Measurements from ENCODE around the gene LPCAT1.

The LPCAT1 gene

DNA sequence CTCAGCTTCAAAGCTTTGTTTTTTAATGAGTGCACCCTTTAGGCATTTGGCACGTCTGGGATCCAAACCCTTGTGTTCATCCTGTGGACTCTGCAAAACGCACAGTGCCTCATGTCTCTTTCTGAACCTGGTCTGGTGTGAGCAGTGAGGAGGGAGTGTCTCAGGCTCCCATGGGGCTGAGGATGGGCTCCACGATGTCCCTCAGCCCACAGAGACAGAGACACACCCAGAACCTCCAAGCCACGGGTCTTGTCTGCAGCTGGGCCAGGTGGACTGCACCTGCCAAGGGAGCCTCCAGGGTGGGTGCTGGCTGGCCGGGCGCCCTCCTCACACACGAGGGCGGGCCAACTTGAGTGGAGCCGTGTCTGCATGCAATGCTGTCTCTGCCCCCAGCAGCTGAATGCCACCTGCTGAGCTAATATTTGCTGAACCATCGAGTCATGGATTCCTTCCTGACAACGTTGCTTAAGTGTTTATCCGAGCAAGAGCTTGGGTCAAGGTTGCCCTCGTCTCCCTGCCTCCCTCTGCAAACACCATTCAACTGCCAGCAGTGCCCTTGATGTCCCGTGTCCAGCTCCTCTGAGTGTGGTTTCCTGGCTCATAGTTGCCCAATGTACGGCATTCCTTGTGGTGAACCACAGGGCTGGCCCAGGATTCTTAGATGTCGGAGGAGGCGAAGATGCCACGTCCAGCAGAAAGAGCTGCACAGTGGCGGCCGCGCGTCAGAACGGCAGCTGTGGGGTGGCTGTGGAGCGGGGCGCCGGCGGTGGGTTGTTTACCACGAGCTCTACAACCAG, 31.4 kb upstream of the LPCAT1 start:
- DNase-seq: peak; percentile 30

DNA sequence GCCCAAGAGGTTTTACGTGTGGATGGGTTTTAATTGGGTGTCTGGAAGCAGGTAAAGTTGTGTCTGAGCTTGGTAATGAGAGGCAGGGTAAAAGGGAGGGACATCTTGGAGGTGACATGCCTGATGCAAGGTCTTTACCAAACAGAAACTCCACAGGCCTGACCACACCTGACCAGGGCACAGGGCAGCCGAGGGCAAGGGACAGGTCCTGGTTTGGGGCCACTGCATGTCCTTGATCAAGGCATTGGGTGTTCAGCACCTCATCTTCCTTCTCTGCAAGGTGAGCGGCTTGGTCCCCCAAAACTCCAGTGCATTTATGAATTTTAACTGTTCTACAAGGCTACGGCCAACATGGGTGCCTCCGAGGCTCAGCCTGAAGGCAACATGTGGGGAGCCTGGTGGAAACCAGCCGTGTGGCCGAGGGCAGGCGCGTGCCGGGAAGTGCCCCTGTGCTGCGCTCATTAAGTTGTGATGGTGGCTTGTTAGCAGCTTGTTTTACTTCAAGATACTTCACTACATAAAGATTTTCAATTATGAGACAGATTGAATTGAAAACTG, 30.7 kb upstream of the LPCAT1 start:
- DNase-seq: no peak

DNA sequence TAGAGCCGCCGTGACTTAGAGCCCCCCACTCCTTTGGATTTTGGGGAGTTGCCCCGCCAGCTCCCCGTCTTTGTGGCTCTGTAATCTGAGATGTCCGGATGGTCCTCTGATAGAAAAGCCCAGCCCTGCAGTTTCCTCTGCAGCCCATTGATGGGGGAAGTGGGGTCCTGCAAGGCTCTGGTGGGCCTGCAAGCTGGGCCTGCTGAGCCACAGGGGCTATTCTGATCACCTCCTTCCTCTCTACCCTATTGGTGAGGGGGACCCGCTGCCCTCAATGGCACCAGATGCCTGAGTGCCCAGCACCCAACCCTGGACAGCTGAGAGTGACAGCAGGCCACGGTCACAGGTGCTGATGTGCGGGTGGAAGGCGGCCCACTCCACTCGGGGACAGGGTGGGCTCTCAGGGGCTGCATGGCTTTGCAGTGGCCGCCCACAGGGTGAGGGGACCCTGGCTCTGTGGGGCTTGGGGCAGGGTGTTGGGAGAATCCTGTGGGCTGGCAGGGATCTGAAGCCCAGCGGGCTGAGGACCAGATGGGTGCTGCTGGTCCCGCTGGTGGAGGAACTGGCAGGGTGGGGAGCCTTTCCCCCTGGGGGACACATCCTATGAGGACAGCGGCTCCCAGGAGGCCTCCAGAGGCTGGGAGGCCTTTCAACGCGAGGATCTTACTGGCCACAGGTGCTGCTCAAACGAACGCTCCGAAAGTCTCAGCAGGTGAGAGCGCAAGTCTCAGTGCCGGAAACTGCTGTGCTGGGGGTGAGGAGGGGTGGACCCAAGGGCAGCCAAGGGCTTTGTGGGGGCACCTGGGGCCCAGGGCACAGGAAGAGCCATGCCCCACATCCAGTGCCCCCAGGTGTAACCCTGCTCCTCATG, 30.0 kb upstream of the LPCAT1 start:
- no peak for DNase-seq

DNA sequence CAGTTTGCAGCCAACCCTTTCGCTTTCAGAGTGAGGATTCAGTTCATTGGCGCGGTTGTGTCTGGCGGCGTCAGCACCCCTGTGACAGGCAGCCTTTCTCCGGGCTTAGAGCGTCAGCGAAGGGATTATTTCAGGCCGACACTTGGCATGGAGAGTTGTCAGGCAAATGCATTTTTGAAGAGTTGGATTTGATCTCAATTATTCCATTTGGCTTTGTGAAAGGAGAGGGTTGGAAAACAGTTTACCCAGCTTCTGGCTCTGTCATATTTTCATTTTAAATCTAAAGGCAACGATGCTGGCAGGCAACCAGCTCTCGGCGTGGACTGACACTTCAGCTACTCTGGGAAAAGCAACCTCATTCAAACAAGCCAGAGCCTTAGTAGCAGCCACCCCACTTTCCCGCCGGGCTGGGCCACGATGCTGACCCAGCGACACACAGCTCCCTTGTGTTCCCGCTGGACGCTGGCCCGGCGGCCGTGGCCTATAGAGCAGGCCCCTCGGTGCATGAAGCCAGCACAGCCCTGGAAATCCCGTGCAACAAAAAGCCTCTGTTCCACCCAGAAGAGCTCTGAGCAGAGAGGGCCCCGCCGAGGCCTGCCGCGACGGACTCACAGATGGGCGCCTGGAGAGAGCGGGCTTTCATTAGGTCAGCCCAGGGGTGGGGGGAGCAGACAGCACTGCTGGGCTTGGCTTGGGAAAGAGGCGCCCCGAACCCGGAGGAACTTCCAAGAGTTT, 28.9 kb upstream of the LPCAT1 start:
- no peak for DNase-seq

DNA sequence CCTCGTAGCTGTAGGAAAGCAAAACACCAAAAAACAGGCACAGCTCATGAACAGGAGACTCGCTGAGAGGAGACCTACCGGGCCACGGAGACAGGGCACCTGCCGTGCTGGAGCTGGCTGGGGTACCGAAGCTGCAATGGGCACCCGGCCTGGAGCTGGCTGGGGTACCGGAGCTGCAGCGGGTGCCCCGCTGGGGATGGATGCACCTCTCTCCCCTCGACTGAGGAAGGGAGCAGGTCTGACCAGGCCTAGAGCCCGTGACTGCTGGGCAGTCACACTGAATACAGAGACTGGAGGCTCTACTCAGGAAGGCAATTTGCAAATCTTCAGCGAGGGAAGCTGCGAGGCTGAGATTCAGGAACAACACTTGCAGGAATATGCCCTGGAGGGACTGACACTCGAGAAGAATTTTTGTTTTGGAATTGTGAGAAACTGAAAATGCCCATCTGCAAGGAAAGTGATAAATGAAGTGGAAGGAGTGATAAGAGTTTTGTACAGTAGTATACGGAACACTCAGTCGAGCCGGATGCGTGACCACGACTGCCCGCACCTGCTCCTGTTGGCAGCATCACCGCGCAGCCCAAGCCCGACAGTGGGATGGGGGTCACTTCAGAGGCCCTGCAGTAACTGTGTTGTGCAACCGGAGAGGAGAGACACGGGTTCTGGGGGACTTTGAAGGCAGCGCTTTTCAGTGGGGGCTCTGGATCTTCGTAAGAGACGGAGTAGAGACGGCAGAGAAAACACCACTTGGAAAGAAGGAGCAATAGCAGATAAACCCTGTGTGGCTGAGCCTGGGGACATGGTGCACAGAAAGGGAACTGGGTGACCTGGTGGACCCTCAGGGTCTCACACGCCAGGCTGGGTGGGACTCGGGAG, 27.9 kb upstream of the LPCAT1 start:
- no peak for DNase-seq

DNA sequence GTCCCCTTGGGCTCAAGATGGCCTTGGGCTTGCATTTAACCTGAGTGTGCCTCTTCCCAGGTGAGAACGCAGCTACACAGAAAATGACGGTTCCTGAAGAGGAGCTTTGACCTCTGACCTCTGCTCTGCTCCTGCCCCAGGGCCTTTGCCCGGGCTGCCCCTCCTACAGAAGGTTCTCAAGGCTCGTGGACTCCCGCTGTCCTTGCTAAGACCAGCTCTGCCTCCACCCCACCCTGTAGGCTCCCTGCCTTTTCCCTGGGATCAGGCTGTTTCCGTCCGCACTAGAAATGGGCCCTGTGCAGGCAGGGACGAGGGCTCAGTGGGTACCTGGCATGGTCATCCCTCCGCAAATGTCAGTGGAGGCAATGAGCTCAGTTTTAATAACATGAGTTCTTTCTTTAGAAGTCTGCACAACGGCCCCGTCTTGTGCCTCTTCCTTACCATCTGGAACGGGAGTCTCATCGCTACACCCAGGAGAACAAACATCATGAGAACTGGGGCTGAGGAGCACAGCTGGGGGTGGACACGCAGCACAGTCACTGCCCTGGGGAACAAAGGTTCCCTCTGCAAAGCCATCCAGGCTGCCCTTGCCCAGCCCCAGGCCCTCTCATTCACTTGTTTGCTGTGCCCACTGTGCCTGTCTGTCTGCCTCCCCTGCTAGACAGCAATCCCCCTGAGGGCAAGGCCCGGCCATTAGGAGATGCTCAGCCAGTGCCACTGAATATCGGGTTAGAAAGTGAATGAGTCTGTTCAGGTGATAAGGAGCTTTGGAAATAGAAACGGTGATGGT, 26.7 kb upstream of the LPCAT1 start:
- DNase-seq: no peak

DNA sequence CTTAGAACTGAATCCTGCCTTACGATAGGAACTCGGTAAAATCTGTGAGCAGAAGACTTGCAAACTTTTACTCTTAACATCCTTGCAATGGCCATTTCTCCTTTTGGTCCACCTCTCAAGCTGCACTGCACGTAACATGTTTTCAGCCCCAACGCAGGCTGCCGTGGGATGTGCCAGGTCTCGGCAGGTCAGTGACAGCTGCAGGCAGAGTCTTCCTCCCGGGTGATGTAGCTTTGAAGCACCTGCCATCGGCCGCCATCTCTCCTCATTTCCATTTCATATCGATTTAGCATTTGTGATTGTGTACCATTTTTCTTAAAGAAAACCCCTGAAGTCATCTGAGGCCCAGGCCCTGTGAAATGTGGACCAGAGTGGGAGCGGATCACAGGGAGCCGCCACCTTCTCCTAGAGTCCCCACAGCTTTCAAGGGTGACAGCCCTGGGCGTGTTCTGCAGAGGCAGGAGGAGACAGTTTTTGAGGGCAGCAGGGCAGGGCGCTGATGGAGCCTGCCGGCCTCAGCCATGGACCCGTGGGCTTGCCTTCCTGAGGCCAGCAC, 25.8 kb upstream of the LPCAT1 start:
- no peak for DNase-seq

DNA sequence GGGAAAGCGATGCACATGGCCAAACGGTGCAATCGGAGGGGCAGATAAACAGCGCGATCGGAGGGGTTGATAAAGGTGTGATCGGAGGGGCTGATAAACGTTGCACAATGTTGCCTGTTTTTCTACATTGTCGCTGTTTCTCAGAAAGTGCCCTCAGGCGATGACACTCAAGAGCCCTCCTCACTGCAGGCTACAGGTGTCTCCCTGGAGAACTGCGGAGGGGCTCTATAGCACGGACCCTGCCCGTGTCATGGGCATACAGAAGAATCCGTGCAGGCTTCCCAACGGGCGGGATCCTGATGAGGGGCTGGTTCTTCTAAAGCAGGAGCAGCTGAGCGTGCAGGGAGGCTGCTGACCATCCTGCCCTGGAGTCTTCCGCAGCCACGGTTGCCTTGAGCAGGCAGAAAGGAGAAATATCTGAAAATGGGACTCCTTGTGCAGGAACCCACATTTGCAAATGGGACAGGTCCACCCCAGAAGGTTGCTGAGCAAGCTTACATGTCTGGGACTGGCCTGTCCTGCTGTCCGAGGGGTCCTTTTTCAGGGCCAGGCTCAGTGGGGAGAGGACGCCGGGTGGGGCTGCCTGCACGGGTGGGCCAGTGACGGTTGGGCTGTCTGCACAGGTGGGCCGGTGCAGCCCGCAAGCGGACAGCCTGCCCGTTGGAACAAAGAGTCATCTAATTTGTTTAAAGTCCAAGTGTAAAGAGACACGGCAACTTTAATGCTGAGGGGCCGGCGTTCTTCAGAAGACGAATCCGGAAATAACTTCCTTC, 25.1 kb upstream of the LPCAT1 start:
- no peak for DNase-seq

DNA sequence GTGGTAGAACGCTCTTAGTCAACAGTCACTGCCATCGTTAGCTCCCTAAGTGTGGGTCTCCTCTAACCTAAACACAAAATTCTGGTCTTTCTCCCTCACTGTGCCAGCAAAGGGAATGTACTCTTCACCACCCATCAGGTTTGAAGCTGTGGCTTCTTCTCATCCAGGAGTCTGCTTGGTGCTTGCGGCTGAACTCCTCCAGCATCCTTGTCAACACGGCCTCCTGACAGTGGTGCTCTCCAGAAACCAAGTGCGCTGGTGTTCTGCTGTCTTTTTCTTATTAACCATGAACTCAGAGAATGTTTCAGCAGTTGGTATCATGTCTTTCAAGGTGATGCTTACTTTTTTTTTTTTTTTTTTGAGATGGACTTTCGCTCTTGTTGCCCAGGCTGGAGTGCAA, 23.9 kb upstream of the LPCAT1 start:
- DNase-seq: no peak

DNA sequence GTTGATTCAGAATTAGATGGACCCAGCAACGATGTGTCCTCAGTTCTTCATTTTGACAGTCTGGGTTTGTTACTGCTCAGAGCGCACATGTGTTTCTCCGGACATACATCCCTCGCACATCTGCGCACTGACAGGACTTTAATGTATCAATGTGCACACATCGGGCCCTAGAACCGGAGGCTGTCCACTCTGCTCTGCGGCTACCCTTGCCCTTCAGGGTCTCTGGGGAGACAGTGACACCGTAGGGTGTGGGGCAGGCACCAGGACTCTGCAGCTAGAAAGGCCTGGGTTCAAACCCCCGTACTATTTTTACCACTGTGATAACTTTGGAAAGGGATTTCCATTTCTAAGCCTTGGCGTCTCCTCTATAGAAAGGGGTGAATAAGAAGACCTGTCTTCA, 23.5 kb upstream of the LPCAT1 start:
- no peak for DNase-seq

DNA sequence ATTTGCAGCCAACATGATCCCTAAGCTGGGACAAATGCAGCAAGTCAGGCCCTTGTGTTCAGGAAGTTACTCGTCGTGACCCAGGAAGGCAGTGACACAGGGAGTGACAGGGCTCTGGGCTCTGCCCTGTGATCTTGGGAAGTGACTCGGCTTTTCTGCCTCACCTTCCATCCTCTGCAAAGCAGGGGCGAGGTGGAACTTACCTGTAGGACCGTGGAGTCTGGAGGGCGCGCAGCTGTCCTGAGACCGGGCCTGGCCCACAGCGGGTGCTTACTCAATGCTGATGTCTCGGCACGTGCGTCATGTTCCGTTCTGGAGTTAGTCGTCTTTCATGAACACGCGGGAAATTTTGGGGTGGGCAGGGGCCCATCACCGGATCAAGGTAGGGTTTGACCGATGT, 22.8 kb upstream of the LPCAT1 start:
- DNase-seq: no peak

DNA sequence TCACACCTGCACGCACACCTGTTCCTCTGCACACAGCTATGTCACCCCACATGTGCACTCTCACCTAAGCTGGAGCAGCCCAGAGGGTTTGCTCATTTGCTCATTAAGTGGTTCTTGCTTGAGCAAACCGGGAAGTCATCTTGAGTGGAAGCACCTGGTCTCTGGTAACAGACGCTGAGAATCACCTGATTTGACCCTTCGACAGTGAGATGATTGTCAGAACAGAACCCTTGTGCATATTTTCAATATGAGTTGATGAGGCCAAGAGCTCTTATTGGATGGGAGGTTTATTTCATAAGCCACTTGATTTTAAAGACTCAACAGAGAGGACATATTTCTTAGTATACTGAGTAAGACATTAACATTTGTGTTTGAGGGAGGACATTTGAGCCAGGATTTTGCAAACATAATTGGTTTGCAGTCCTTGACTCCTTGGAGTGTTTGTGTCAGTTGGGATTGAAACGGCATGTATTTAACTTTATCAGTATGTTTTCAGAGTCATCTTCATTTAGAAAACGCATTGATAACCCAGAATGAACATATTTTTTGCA, 22.1 kb upstream of the LPCAT1 start:
- DNase-seq: no peak

DNA sequence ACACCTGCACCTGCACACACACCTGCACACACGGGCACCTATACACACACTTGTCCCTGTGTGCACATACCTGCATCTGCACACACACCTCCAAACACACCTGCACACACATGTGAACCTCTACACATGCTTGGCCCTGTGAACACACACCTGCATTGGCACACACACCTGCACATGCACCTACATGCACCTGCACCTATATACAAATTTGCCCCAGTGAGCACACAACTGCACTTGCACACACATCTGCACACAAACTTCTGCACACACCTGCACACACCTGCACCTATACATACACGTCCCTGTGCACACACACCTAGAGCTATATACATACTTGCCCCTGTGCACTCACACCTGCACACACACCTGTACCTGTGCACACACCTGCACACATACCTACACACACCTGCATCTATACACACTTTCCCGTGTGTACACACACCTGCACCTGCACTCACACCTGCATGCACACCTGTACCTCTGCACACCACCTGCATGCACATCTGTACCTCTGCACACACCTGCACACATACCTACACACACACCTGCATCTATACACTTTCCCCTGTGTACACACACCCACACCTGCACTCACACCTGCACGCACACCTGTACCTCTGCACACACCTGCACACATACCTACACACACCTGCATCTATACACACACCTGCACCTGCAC, 21.5 kb upstream of the LPCAT1 start:
- DNase-seq: no peak

DNA sequence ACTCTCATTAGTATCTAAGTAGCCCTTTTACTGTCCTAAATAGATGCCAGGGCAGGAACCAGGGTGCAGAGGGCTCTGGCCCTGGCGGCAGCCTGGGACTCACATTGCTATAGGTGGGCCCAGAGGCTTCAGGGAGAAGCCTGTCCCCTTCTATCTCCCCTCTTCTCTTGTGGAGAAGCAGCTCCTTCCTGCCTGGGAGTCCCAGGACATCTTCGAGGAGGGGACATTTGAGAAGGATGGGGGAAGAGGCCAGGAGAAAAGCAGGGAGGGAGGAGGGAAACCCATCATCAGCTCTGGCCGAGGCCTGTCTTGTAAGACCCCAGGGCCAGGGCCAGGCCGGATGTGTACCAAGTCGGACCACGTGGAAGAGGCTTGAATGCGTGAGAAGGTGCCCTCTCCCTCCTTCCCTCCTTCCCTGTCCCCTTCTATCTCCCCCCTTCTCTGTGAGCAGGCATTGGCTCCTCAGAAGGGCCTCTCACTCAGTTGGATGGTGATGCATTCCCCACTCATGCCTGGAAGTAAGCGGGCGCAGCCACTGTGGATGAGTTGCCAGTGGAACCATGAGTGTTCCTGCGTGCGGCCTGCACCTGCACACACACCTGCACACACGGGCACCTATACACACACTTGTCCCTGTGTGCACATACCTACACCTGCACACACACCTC, 20.7 kb upstream of the LPCAT1 start:
- DNase-seq: no peak

DNA sequence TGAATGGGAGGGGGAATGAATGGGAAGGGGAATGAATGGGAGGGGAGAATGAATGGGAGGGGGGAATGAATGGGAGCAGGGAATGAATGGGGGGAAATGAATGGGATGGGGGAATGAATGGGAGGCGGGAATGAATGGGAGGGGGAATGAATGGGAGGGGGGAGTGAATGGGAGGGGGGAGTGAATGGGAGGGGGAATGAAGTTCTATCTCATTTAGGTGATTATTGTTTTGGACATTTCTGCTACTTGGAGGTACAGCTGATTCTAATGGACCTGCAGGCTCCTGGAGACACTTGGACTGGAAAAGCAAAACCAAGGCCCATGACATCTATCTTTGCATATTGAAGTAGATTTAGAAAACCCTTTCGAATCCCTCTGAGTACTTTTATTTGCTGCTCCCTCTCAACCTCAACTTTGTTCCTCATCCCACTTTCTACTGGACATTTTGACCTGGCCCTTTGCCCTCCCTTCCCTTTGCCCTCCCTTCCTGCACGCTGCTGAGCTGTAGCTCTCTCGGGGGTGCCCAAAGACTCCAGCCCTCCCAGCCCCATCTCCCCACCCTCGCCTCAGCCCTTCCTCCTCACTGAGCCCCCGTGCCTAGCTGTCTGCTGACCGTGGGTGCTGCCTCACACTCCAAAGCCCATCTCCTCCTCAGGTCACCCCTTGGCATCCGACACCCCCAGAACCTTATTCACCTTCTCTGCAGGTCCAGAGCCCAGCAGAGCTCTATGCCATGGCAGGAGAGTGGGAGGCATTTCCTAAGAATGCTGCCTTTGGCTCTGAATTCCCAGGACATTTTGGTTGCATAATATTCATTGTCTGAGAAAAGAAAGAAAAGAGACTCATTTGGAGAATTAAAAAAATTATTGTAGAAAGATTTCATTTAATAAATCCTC, 19.9 kb upstream of the LPCAT1 start:
- DNase-seq: no peak

DNA sequence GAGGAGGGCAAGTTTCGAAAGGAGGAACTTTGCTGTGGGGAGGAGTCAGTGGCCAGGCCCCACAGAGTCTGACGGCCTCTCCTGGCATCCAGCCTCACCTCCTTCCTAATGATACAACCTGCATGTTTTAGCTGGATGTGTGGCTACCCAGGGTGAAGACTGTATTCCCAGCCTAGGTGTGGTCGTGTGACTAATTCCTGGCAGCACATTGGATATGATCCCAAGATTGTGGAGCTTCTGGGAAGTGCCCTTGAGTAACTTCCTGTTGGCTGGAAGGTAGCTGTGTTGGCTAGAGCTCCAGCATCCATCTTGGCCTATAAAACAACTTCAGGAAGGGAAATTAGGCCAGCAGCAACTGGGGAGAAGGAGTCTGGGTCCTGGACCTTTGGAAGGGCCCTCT, 19.0 kb upstream of the LPCAT1 start:
- peak; percentile 72 for DNase-seq

DNA sequence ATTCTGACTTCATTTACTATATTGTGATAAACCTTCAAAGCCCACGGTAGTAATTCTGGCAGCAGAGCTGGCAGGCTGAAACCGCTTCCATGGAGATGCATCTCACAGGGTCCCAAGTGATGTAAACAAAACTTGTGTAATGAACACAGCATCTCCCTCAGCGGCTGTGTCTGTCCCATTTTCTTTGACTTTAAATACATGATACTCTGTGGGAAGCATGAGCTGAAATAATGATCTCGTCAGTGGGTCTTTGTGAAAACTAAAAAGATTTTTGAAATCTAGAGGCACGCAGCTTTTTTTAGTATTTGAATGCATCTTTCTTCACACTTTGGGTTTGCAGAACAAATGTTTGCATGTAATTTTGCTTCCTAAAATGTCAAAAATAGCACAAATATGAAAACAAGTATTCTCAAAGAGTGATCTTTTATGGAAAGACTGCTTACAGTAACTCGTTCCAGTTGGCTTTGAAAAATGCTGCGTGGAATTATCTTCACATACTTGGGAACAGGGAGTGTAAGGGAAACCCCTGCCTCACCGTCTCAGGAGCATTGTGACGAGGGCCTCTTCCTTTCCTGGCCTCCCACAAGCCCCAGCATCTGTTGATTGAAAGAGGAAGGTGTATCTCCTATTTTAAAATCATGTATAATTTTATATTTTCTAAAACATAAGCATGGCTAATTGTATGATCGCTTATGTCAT, 18.1 kb upstream of the LPCAT1 start:
- DNase-seq: no peak

Measured in fibroblast of upper back skin (primary cell).